ENCODE data around the gene MBLAC1. TPM values are rescaled to one million over a fixed set of nuclear protein-coding genes. Genes with fewer than 3 reads are reported as not detected.
A peak's percentile ranks its signal among the peaks of the same experiment; 100 is the strongest.

Gene MBLAC1
- total and polyA plus RNA-seq, 9 of the 15 experiments (the other 6 are each of a cell fraction or from before 2014, with no cell fraction given), result 0.03 to 3.1 (median 0.52) TPM

DNA sequence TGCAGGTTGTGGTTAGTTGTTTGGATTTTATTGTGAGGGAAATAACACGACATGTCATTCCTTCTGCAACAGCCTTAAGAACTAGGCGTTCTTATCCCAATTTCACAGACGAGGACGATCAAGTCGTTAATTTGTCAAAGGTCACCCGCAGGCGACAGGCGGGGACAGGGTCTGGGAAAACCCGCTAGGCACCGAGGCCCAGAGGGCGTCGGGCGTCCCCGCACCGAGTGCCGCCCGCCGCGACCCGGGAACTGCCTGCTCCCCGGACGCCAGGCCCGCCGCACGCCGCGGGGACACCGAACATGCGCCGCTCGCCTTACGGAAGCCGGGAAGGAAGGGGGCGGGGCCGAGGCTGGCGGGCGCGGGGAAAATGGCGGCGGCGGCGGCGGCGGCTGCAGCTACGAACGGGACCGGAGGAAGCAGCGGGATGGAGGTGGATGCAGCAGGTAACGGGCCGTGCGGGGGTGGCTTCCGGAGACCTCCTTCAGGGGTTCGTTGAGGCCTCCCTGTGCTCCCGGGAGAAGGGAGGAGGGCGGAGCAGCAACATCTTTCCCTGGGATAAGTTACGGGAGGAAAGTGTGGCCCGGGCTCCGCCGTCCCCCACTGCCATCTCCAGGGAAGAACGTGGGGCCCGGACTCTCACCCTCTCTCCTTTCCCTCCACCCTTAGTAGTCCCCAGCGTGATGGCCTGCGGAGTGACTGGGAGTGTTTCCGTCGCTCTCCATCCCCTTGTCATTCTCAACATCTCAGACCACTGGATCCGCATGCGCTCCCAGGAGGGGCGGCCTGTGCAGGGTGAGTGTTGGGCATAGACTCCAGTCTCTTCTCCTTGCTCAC lies 37.9 kb upstream of the MBLAC1 start, which contains the start of gene COPS6 (continued):
- TF ChIP-seq, protein P1, sequence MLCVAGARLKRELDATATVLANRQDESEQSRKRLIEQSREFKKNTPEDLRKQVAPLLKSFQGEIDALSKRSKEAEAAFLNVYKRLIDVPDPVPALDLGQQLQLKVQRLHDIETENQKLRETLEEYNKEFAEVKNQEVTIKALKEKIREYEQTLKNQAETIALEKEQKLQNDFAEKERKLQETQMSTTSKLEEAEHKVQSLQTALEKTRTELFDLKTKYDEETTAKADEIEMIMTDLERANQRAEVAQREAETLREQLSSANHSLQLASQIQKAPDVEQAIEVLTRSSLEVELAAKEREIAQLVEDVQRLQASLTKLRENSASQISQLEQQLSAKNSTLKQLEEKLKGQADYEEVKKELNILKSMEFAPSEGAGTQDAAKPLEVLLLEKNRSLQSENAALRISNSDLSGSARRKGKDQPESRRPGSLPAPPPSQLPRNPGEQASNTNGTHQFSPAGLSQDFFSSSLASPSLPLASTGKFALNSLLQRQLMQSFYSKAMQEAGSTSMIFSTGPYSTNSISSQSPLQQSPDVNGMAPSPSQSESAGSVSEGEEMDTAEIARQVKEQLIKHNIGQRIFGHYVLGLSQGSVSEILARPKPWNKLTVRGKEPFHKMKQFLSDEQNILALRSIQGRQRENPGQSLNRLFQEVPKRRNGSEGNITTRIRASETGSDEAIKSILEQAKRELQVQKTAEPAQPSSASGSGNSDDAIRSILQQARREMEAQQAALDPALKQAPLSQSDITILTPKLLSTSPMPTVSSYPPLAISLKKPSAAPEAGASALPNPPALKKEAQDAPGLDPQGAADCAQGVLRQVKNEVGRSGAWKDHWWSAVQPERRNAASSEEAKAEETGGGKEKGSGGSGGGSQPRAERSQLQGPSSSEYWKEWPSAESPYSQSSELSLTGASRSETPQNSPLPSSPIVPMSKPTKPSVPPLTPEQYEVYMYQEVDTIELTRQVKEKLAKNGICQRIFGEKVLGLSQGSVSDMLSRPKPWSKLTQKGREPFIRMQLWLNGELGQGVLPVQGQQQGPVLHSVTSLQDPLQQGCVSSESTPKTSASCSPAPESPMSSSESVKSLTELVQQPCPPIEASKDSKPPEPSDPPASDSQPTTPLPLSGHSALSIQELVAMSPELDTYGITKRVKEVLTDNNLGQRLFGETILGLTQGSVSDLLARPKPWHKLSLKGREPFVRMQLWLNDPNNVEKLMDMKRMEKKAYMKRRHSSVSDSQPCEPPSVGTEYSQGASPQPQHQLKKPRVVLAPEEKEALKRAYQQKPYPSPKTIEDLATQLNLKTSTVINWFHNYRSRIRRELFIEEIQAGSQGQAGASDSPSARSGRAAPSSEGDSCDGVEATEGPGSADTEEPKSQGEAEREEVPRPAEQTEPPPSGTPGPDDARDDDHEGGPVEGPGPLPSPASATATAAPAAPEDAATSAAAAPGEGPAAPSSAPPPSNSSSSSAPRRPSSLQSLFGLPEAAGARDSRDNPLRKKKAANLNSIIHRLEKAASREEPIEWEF (CRISPR knock-in tag; IDR thresholded peaks at IDR 0.05), result 0 out of 2 replicates have a peak, but pooled peaks have one; percentile 33
- peak; percentile 97 for TF ChIP-seq RB1 (IDR thresholded peaks at IDR 0.05; ENCODE audit: low read depth)
- TF ChIP-seq, protein P2, sequence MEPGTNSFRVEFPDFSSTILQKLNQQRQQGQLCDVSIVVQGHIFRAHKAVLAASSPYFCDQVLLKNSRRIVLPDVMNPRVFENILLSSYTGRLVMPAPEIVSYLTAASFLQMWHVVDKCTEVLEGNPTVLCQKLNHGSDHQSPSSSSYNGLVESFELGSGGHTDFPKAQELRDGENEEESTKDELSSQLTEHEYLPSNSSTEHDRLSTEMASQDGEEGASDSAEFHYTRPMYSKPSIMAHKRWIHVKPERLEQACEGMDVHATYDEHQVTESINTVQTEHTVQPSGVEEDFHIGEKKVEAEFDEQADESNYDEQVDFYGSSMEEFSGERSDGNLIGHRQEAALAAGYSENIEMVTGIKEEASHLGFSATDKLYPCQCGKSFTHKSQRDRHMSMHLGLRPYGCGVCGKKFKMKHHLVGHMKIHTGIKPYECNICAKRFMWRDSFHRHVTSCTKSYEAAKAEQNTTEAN (CRISPR knock-in tag; IDR thresholded peaks at IDR 0.05), result peak; percentile 92
- peak; percentile 90; the same call in 1 of the 2 replicates for TF ChIP-seq NR4A1 (CRISPR knock-in tag; IDR thresholded peaks at IDR 0.05)
- peak; percentile 86 for TF ChIP-seq NR4A1 (tag; IDR thresholded peaks at IDR 0.05)
- no peak for TF ChIP-seq MYBL2 (IDR thresholded peaks at IDR 0.05; ENCODE audit: low read depth)
- TF ChIP-seq MYBL2 (CRISPR knock-in tag; IDR thresholded peaks at IDR 0.05; ENCODE audit: borderline replicate concordance), result peak; percentile 64; the same call in 1 of the 2 replicates
- TF ChIP-seq, protein P3, sequence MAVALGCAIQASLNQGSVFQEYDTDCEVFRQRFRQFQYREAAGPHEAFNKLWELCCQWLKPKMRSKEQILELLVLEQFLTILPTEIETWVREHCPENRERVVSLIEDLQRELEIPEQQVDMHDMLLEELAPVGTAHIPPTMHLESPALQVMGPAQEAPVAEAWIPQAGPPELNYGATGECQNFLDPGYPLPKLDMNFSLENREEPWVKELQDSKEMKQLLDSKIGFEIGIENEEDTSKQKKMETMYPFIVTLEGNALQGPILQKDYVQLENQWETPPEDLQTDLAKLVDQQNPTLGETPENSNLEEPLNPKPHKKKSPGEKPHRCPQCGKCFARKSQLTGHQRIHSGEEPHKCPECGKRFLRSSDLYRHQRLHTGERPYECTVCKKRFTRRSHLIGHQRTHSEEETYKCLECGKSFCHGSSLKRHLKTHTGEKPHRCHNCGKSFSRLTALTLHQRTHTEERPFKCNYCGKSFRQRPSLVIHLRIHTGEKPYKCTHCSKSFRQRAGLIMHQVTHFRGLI (CRISPR knock-in tag; IDR thresholded peaks at IDR 0.05), result 0 out of 2 replicates have a peak, but pooled peaks have one; percentile 40
- peak; percentile 79; the same call in 1 of the 2 replicates for TF ChIP-seq CTBP1 (IDR thresholded peaks at IDR 0.05; ENCODE audit: borderline replicate concordance)
- TF ChIP-seq, protein P4, sequence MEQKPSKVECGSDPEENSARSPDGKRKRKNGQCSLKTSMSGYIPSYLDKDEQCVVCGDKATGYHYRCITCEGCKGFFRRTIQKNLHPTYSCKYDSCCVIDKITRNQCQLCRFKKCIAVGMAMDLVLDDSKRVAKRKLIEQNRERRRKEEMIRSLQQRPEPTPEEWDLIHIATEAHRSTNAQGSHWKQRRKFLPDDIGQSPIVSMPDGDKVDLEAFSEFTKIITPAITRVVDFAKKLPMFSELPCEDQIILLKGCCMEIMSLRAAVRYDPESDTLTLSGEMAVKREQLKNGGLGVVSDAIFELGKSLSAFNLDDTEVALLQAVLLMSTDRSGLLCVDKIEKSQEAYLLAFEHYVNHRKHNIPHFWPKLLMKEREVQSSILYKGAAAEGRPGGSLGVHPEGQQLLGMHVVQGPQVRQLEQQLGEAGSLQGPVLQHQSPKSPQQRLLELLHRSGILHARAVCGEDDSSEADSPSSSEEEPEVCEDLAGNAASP (IDR thresholded peaks at IDR 0.05), result no peak
